HG03342 (cell line): Measurements from ENCODE around the gene USF2.

Experiments
- ATAC-seq: cut with Tn5 transposase; IDR thresholded peaks from one replicate; pipeline ENCODE4 v1.9.1; 2021; ENCODE audit warnings: mild to moderate bottlenecking, moderate library complexity; ENCODE audit not compliant: unreplicated experiment

The USF2 gene

DNA sequence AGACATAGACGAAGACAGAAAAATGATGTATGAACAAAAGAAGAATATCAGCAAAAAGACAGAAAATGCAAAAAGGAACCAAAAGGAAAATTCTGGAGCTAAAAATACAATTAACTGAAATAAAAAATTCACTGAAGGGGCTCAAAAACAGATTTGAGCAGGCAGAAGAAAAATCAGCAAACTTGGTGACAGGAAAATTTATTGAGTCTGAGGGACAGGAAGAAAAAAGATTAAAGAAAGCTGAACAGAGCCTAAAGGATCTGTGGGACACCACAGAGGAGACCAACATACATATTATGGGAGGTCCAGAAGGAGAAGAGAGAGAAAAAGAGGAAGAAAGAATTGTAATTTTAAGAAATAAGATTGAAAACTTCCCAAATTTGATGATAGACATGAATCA lies 27.3 kb upstream of the USF2 start:
- no peak for ATAC-seq

DNA sequence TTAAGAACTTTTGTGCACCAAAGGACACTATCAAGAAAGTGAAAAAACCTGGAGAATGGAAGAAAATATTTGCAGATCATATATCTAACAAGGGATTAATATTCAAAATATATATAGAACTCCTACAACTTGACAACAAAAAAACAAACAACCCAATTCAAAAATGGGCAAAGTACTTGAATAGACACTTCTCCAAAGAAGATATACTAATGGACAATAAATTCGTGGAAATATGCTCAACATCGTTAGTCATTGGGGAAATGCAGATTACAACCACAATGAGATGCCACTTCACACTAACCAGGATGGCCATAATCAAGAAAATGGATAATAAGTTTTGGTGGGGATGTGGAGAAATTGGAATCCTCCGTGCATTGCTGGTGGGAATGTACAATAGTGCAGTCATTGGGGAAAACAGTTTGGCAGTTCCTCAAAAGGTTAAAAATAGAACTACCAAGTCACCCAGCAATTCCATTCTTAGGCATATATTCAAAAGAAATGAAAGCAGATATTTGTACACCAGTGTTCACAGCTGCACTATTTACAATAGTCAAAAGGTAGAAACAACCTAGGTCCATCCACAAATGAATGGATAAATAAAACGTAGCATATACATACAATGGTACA lies 22.2 kb upstream of the USF2 start:
- no peak for ATAC-seq

DNA sequence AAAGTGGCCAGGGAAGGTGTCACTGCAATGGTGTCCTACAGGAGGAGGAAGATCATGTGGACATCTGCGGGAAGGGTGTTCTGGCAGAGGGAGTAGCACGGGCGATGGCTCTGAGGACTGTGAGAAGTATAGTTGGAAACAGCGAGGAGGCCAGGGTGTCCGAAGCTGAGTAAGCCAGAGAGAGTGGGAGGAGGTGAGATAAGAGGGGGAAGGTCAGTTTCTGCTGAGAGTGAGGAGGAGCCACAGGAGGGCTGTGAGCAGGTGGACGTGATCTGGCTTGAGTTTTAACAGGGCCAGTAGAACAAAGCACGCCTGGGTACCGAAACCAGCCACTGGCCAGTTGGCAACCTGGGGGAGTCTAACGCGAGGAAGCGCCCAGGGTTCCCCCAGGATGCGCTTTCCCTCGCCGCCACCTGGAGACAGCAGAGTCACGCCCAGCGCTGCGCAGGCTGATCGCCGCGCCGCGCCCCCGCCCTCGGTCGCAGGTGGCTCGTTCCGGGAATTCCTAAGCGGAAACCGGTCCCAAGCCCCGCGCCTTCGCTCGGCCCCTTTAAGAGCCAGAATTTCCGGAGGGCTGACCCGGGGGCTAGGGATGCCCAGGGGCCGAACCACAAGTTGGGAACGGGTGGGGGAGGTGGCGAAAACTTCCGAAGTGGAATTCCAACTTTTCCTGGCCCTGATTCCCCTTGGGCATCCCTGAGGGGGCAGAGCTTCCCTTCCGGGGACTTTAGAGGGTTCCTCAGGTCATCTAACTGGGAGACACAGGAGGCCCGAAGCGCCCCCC lies 21.0 kb upstream of the USF2 start:
- ATAC-seq = peak; percentile 36

DNA sequence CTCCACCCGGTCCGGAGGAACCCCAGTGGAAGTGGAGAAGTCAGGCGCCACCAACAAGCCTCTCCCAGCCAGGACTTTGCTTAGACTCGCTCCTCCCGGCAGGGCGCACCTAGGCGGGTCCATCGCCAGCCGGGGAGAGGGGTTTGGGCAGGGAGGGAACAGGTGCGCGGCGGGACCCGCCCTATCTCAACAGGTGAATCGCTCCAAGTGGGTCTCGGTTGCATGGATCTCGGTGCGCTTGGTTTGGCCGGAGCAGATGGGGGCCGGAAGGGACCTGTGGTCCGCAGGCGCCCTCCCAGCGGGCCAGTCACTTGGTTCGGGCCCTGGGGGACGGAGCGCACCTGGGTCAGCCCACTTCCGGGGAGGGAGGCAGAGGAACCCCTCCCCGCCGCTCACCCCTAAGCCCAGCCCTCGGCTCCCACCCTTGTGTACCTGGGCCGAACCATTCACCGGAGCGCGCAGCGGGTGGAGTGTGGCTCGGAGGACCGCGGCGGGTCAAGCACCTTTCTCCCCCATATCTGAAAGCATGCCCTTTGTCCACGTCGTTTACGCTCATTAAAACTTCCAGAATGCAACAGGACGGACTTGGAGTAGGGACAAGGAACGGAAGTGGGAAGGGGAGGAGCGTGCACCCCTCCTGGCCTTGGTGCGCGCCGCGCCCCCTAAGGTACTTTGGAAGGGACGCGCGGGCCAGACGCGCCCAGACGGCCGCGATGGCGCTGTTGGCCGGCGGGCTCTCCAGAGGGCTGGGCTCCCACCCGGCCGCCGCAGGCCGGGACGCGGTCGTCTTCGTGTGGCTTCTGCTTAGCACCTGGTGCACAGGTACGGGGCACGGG lies 20.2 kb upstream of the USF2 start, which contains the start of gene LSR:
TSS of gene LSR (plus strand) at position 693 of the 836 bp plus-strand sequence. CDS start at position 714, 21 bp downstream.
- peak; percentile 71 for ATAC-seq

DNA sequence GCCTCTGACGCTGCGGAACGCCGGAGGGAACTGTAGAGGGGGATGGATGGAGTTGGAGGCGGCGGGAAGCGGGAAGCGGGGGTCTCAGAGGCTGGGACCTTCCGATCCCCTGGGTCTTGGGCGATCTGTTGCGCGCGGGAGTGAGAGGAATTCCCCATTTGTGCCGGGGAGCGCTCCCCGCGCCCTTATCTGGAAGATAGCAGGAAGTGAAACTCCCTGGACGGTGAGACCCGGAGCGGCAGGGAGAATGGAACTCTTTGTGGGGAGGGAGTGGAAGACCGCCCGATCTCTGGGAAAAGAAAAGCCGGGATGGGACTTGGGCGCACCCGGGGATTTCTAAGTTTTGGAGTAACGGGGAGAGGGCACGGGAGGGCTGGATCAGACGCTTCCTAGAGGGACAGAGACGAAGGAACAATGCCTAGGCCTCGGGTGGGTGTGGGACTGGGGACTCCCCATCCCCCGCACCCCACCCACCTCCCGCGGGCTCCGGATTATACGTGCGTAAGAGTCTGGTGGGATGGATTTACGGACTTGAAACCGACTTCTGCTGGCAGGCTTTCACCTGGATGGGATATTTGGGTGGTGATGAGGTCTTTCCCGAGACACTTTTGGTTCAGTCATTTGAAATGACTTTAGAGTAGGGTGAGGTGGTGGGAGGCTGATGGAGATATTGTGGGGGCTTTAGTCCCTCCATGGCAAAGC lies 19.5 kb upstream of the USF2 start:
- ATAC-seq = no peak

DNA sequence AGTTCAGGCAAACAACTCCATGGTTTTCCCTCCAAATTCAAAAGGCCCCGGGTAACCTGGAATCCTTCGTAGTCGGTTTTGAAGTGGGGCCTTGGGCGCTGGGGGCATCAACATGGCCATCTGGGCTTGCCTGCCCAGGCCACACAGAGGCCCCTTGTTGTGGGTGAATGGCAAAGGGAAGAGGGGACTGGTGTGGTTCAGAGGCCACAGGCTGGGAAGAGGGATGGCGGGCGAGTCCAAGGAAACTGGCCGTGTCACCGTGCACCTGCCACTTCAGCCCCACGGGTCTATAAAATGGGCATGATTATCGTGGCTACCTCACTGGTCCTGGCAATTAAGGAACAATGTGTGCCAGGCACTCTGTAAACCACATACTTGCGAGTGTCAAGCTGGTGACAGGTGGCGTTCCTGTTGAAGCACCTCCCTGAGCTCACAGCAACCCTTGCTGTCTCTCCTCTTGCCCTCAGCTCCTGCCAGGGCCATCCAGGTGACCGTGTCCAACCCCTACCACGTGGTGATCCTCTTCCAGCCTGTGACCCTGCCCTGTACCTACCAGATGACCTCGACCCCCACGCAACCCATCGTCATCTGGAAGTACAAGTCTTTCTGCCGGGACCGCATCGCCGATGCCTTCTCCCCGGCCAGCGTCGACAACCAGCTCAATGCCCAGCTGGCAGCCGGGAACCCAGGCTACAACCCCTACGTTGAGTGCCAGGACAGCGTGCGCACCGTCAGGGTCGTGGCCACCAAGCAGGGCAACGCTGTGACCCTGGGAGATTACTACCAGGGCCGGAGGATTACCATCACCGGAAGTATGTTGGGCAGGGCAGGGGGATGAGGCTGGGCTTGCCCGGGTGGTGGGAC lies 18.7 kb upstream of the USF2 start:
- no peak for ATAC-seq

- no peak for ATAC-seq
Measured at GRCh38 chr19:35251456-35251855, 17.3 kb upstream of the USF2 start.

GRCh38 chr19:35253316-35254286 lies 15.2 kb upstream of the USF2 start:
- ATAC-seq = no peak

DNA sequence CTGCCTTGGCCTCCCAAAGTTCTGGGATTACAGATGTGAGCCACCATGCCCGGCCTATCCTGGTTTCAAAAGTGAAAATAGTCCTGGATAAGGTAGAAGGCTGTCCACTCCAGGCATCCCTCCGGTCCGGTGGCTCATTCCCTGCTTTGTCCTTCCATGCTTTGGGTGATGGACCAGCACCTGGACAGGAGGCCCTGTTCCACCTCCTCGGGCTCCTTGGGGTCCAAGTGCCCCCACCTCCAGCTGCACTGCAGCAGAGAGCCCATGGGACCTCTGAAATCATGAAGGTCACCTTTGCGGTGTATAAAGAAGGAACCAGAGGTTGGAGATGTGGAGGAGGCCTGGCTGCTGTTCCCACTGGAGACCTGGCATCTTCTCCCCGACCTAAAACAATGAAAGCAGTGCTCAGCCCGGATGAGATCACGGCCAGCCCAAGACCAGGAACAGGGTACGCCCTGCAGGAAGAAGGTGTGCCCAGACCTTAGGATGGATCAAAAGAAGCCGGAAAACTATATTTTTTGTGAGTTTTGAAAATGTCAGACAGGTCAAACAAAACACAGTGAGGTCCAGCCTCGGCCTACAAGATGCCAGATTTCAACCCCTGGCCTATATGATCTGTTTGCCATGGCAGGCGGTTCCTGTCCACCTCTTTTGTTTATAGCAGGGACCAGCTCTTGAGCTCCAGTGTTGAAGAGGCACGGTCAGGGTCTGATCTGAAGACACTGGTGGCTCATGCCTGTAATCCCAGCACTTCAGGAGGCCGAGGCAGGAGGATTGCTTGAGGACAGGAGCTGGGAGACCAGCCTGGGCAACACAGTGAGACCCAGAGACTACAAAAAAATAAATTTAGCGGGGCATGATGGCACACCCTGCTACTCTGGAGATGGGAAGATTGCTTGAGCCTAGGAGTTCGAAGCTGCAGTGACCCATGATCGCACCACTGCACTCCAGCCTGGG lies 14.1 kb upstream of the USF2 start:
- ATAC-seq = no peak

DNA sequence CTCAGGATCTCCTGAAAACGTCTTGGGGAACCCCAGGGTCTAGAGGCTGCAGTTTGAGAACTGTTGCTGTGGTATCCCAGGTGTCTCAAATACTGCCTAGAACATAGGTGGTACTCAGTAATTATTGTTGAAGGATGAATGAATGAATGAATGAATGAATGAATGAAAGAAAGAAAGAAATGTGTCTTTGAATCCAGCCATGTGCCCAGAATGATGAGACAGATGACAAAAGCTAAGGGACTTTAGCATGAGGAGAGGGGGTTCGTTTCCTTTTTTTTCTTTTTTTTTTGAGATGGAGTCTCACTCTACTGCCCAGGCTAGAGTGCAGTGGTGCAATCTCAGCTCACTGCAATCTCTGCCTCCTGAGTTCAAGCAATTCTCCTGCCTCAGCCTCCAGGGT lies 12.2 kb upstream of the USF2 start:
- no peak for ATAC-seq

DNA sequence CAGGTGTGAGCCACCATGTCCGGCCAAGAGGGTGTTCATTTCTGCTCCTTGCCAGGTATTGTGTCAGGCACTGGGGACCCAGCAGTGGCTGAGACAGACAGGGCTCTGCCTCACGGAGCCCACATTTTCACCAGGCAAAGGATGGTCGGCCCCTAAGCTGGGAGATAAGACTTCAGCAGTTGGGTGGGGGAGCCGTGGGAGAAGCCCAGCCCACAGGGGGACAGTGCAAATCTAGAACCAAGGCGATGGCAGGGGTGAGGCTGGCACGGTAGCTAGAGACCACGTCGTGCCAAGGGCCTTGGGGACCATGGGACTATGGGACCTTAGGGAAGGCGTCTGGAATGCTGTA lies 11.7 kb upstream of the USF2 start:
- no peak for ATAC-seq

DNA sequence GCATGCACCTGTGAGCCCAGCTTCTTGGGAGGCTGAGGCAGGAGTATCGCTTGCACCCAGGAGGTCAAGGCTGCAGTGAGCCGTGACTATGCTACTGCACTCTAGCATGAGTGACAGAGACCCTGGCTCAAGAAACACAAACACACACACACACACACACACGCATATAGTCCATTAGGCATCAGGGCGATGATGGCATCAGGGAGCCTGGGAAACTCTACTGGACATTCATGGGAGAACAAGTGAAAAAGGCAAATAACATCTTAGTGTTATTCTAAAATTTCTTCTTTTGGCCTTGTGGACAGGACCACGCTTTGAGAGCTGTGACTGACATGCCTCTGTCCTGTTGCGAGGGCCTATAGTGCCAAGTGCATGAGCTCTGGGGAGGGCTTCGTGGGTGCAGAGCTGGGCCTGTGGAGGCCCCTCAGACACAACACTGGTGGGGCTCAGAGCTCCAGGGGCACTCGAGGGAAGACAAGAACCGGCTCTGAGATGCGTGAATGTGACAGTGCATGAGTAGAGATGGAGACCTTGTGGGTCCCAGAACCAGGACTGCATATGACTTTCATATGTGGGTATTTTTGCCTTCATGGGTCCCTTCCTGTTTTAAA lies 8.0 kb upstream of the USF2 start:
- ATAC-seq = no peak

DNA sequence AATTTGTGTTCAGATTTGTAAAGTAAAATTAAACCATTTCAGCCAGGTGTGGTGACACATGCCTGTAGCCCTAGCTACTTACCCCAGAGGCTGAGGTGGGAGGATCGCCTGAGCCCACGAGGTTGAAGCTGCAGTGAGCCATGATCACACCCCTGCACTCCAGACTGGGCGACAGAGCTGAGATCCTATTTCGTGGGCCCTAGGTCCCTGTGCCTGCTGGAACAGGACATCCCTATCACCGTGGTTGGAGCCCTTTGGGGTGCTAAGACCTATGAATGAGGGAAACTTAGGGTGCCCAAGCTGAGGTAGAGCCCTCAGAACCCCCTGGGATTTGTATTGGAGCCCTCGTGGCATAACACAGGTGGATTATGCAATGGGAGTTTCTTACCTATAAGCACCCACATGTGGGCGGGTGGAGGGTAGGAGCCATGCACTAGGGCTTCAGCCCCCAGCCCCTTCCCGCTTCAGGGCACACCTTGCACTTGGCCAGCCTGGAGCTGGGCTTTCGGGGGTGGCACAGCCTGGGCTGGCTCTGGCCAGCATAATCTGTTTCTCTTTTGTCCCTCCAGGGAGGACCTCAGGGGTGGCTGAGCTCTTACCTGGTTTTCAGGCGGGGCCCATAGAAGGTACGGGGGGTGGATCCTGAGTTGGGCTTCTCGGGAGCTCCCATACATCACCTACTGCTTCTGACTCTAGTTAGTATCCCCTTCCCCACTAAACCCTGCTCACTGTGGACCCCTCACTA lies 7.2 kb upstream of the USF2 start:
- ATAC-seq = no peak

GRCh38 chr19:35262101-35262761 lies 6.5 kb upstream of the USF2 start:
- no peak for ATAC-seq

DNA sequence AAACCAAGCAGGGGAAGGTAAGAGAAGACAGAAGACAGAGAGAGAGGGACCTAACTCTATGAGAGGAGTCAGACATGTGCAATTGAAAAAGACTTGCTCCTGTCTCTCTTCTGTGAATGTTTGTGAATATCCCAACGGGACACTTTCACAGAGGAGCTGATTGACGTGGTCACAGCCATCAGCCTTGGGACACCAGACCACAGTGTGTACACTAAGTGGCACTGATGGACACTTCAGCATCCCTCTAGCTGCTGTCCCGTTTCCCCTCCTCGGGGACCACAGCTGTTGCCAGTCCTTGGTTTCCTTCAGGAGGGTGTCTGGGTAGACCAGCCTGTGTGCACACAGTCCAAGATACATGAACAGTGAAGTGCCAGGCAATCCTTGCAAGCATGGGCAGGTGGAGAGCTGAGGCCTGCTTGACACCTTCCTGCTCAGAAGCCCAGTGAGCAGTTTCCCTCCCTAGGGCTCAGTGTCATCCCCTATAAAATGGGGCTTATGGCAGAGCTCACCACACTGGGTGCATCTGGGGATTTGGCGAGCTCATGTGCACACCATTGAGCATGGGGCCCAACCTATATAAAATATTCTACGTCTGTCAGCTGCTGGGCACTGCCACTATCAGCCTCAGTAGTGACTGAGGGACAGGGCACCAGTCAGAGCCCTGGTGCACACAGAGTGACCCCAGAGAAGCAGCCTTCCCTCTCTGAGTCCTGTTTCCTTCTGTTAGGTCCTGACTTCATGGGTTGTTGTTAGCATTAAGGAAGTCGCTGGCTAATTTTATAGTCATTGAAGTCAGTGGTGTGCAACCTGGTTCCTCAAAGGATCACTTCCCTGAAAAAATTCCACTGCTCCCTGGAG lies 4.3 kb upstream of the USF2 start:
- ATAC-seq = no peak
